CD8-positive, alpha-beta memory T cell (primary cell): ENCODE measurements around the gene TENM4. TPM values are rescaled to one million over a fixed set of nuclear protein-coding genes. Genes with fewer than 3 reads are reported as not detected.

Experiments used
- CTCF ChIA-PET: fragments of 350-600 bp; sonication (Branson Sonifier 250); formaldehyde crosslinking; loops from one replicate; lab custom pipeline; 2021; ENCODE audit warnings: antibody characterized with exemption; lab: Charles Lee
- POLR2A ChIA-PET: fragments of 350-600 bp; sonication (Branson Sonifier 250); formaldehyde crosslinking; loops from one replicate; lab custom pipeline; 2021; ENCODE audit warnings: antibody characterized with exemption; lab: Charles Lee
- DNase-seq, 5 donors: peaks; one replicate each; pipeline versions ENCODE4 v3.0.0 to v3.0.0-alpha.2; 2020 to 2022; ENCODE audit warnings: mixed read lengths in 1 of 5
- H3K27ac ChIP-seq: one replicate; pipeline ENCODE4 v1.7.0; 2013; ENCODE audit warnings: low read depth, mild to moderate bottlenecking, low read length, moderate library complexity
- H3K27me3 ChIP-seq: 2 replicates; pipeline ENCODE4 v1.7.0; 2013; ENCODE audit warnings: low read length, mild to moderate bottlenecking; ENCODE audit not compliant: insufficient read depth, poor library complexity, severe bottlenecking
- H3K36me3 ChIP-seq: 2 replicates; pipeline ENCODE4 v1.7.0; 2013; ENCODE audit warnings: mild to moderate bottlenecking, low read length, moderate library complexity; ENCODE audit not compliant: insufficient read depth
- H3K4me1 ChIP-seq: 2 replicates; pipeline ENCODE4 v1.7.0; 2013; ENCODE audit warnings: mild to moderate bottlenecking, low read length, moderate library complexity; ENCODE audit not compliant: insufficient read depth
- H3K4me3 ChIP-seq: 2 replicates; pipeline ENCODE4 v1.7.0; 2013; ENCODE audit warnings: mild to moderate bottlenecking, low read length
- H3K9me3 ChIP-seq: 2 replicates; pipeline ENCODE4 v1.7.0; 2013; ENCODE audit warnings: mild to moderate bottlenecking, low read length
- H3K27ac Mint-ChIP-seq, 8 donors: one replicate each; pipeline ENCODE4 v1.8.0; 2020 to 2021; ENCODE audit warnings: mixed read lengths in 8 of 8, mild to moderate bottlenecking in 6 of 8, inconsistent platforms in 3 of 8, moderate library complexity in 3 of 8
- H3K27me3 Mint-ChIP-seq, 2 donors: one replicate each; pipeline ENCODE4 v1.8.0; 2020 to 2021; ENCODE audit warnings: mixed read lengths in 2 of 2, mild to moderate bottlenecking in 1 of 2, moderate library complexity in 1 of 2
- H3K36me3 Mint-ChIP-seq, 3 donors: one replicate each; pipeline ENCODE4 v1.8.0; 2020 to 2021; ENCODE audit warnings: mixed read lengths in 3 of 3, inconsistent platforms in 1 of 3, mild to moderate bottlenecking in 1 of 3
- H3K4me1 Mint-ChIP-seq, 3 donors: one replicate each; pipeline ENCODE4 v1.8.0; 2020 to 2021; ENCODE audit warnings: mixed read lengths in 3 of 3, inconsistent platforms in 1 of 3, mild to moderate bottlenecking in 1 of 3
- H3K4me3 Mint-ChIP-seq, 7 donors: one replicate each; pipeline ENCODE4 v1.8.0; 2020 to 2021; ENCODE audit warnings: mixed read lengths in 7 of 7, mild to moderate bottlenecking in 6 of 7, moderate library complexity in 4 of 7, inconsistent platforms in 2 of 7
- H3K9me3 Mint-ChIP-seq, 5 donors: one replicate each; pipeline ENCODE4 v1.8.0; 2020 to 2022; ENCODE audit warnings: mixed read lengths in 5 of 5, mild to moderate bottlenecking in 3 of 5, moderate library complexity in 2 of 5, inconsistent platforms in 1 of 5
- polyA plus RNA-seq: library from polyadenylated mRNA; unstranded; fragments of 300-500 nt; fragmentation: Illumina TruSeq; gene quantifications from one replicate; pipeline ENCODE4 v1.2.3, GENCODE V29; 2021
- total RNA-seq, 2 experiments: library from RNA; stranded (reverse); gene quantifications; one replicate each; pipeline ENCODE4 v1.2.3, GENCODE V29; 2021

TENM4 gene
- total and polyA plus RNA-seq, 3 experiments from 2014 or later: not detected

GRCh38 chr11:78690352-78690987 lies 750.4 kb downstream of the TENM4 start:
- H3K36me3 Mint-ChIP-seq: no peaks in the 10 kb centered on the region
- H3K27me3 ChIP-seq: no peaks in the 10 kb centered on the region
- no peak overlapping the region for H3K27ac ChIP-seq
- ChIA-PET POLR2A (no interaction called here), CTCF (no interaction called here)
- H3K9me3 Mint-ChIP-seq: no peaks in the 10 kb centered on the region
- H3K36me3 ChIP-seq: no peaks in the 10 kb centered on the region
- H3K4me3 ChIP-seq: no peak overlapping the region
- no peak overlapping the region for H3K27ac Mint-ChIP-seq
- DNase-seq: no peak
- H3K9me3 ChIP-seq: no peaks in the 10 kb centered on the region
- no peak overlapping the region for H3K4me3 Mint-ChIP-seq
- no peaks in the 10 kb centered on the region for H3K4me1 Mint-ChIP-seq
- H3K4me1 ChIP-seq: no peaks in the 10 kb centered on the region
- H3K27me3 Mint-ChIP-seq: peaks cover 14 to 24% of the 10 kb centered on the region in 2 donors

GRCh38 chr11:78689585-78690153 lies 751.2 kb downstream of the TENM4 start:
- DNase-seq: no peak
- Histone ChIP-seq H3K27ac (no peak overlapping the region), H3K27me3 (no peaks in the 10 kb centered on the region), H3K4me3 (no peak overlapping the region), H3K9me3 (no peaks in the 10 kb centered on the region), H3K4me1 (no peaks in the 10 kb centered on the region), H3K36me3 (no peaks in the 10 kb centered on the region)
- peaks cover 18 to 27% of the 10 kb centered on the region in 2 donors for H3K27me3 Mint-ChIP-seq
- ChIA-PET POLR2A (no interaction called here), CTCF (no interaction called here)
- no peak overlapping the region for H3K4me3 Mint-ChIP-seq
- peaks cover 0 to 2% (median 0%) of the 10 kb centered on the region in 5 donors for H3K9me3 Mint-ChIP-seq
- no peaks in the 10 kb centered on the region for H3K36me3 Mint-ChIP-seq
- no peak overlapping the region for H3K27ac Mint-ChIP-seq
- no peaks in the 10 kb centered on the region for H3K4me1 Mint-ChIP-seq

- Mint-ChIP-seq H3K27ac (no peak overlapping the region), H3K27me3 (peaks cover 12 to 27% of the 10 kb centered on the region in 2 donors), H3K4me3 (no peak overlapping the region), H3K36me3 (no peaks in the 10 kb centered on the region), H3K4me1 (no peaks in the 10 kb centered on the region), H3K9me3 (peaks cover 0 to 2% (median 0%) of the 10 kb centered on the region in 5 donors)
- no peaks in the 10 kb centered on the region for H3K36me3 ChIP-seq
- POLR2A ChIA-PET: no interaction called here
- no peak overlapping the region for H3K27ac ChIP-seq
- no peaks in the 10 kb centered on the region for H3K4me1 ChIP-seq
- H3K9me3 ChIP-seq: no peaks in the 10 kb centered on the region
- CTCF ChIA-PET: no interaction called here
- no peak overlapping the region for H3K4me3 ChIP-seq
- H3K27me3 ChIP-seq: no peaks in the 10 kb centered on the region
- no peak for DNase-seq
Measured at GRCh38 chr11:78689101-78689500, 751.7 kb downstream of the TENM4 start.

- H3K36me3 Mint-ChIP-seq: peaks cover 0 to 3% (median 0%) of the 10 kb centered on the region in 3 donors
- no peaks in the 10 kb centered on the region for H3K4me1 ChIP-seq
- no peak overlapping the region for H3K27ac ChIP-seq
- no peak overlapping the region for H3K4me3 Mint-ChIP-seq
- H3K27me3 Mint-ChIP-seq: peaks cover 11 to 31% of the 10 kb centered on the region in 2 donors
- no peaks in the 10 kb centered on the region for H3K27me3 ChIP-seq
- H3K9me3 Mint-ChIP-seq: peaks cover 0 to 6% (median 0%) of the 10 kb centered on the region in 5 donors
- no peaks in the 10 kb centered on the region for H3K9me3 ChIP-seq
- DNase-seq: no peak
- H3K27ac Mint-ChIP-seq: no peak overlapping the region
- no peaks in the 10 kb centered on the region for H3K36me3 ChIP-seq
- no peaks in the 10 kb centered on the region for H3K4me1 Mint-ChIP-seq
- CTCF ChIA-PET: no interaction called here
- POLR2A ChIA-PET: no interaction called here
- no peak overlapping the region for H3K4me3 ChIP-seq
Measured at GRCh38 chr11:78688460-78688859, 752.4 kb downstream of the TENM4 start.

- H3K36me3 ChIP-seq: no peaks in the 10 kb centered on the region
- Mint-ChIP-seq H3K27me3 (peaks cover 6 to 24% of the 10 kb centered on the region in 2 donors), H3K4me3 (no peak overlapping the region), H3K36me3 (peaks cover 0 to 3% (median 0%) of the 10 kb centered on the region in 3 donors), H3K4me1 (no peaks in the 10 kb centered on the region), H3K27ac (no peak overlapping the region), H3K9me3 (peaks cover 0 to 6% (median 0%) of the 10 kb centered on the region in 5 donors)
- DNase-seq: no peak
- H3K27ac ChIP-seq: no peak overlapping the region
- H3K9me3 ChIP-seq: no peaks in the 10 kb centered on the region
- CTCF ChIA-PET: interaction anchor here (1.0 kb wide), 1 partner anchor 40 kb away, joined by 3 read pairs; no protein-coding TSS in a partner anchor
- no peak overlapping the region for H3K4me3 ChIP-seq
- no peaks in the 10 kb centered on the region for H3K4me1 ChIP-seq
- H3K27me3 ChIP-seq: no peaks in the 10 kb centered on the region
- POLR2A ChIA-PET: no interaction called here
Measured at GRCh38 chr11:78685156-78685555, 755.7 kb downstream of the TENM4 start.

- no peak overlapping the region for H3K4me3 Mint-ChIP-seq
- peaks cover 4 to 24% of the 10 kb centered on the region in 2 donors for H3K27me3 Mint-ChIP-seq
- no peak for DNase-seq
- no peak overlapping the region for H3K27ac Mint-ChIP-seq
- POLR2A ChIA-PET: no interaction called here
- no peaks in the 10 kb centered on the region for H3K36me3 ChIP-seq
- no peak overlapping the region for H3K27ac ChIP-seq
- CTCF ChIA-PET: interaction anchor here (1.0 kb wide), 1 partner anchor 39 kb away, joined by 3 read pairs; no protein-coding TSS in a partner anchor
- no peaks in the 10 kb centered on the region for H3K4me1 Mint-ChIP-seq
- no peaks in the 10 kb centered on the region for H3K4me1 ChIP-seq
- H3K9me3 ChIP-seq: no peaks in the 10 kb centered on the region
- H3K4me3 ChIP-seq: no peak overlapping the region
- peaks cover 0 to 6% (median 0%) of the 10 kb centered on the region in 5 donors for H3K9me3 Mint-ChIP-seq
- H3K27me3 ChIP-seq: no peaks in the 10 kb centered on the region
- peaks cover 0 to 3% (median 0%) of the 10 kb centered on the region in 3 donors for H3K36me3 Mint-ChIP-seq
Measured at GRCh38 chr11:78684377-78684776, 756.5 kb downstream of the TENM4 start.

- POLR2A ChIA-PET: no interaction called here
- no peak overlapping the region for H3K27ac Mint-ChIP-seq
- no peak for DNase-seq
- H3K27me3 ChIP-seq: no peaks in the 10 kb centered on the region
- no peaks in the 10 kb centered on the region for H3K4me1 ChIP-seq
- H3K9me3 ChIP-seq: no peaks in the 10 kb centered on the region
- H3K4me3 Mint-ChIP-seq: no peak overlapping the region
- peaks cover 0 to 6% (median 0%) of the 10 kb centered on the region in 5 donors for H3K9me3 Mint-ChIP-seq
- no peak overlapping the region for H3K27ac ChIP-seq
- no peaks in the 10 kb centered on the region for H3K36me3 ChIP-seq
- CTCF ChIA-PET: no interaction called here
- H3K4me3 ChIP-seq: no peak overlapping the region
- H3K36me3 Mint-ChIP-seq: peaks cover 0 to 3% (median 0%) of the 10 kb centered on the region in 3 donors
- H3K4me1 Mint-ChIP-seq: no peaks in the 10 kb centered on the region
- H3K27me3 Mint-ChIP-seq: peaks cover 4 to 24% of the 10 kb centered on the region in 2 donors
Measured at GRCh38 chr11:78683774-78684173, 757.1 kb downstream of the TENM4 start.

GRCh38 chr11:78676026-78676557 lies 764.7 kb downstream of the TENM4 start:
- H3K4me1 ChIP-seq: no peaks in the 10 kb centered on the region
- no peak overlapping the region for H3K27ac Mint-ChIP-seq
- H3K27me3 Mint-ChIP-seq: no peaks in the 10 kb centered on the region
- H3K9me3 Mint-ChIP-seq: no peaks in the 10 kb centered on the region
- ChIA-PET POLR2A (no interaction called here), CTCF (interaction anchor here (1.1 to 1.8 kb wide), 2 partner anchors 30 to 31 kb away, joined by 3 to 4 read pairs; no protein-coding TSS in a partner anchor)
- no peak overlapping the region for H3K4me3 ChIP-seq
- no peaks in the 10 kb centered on the region for H3K27me3 ChIP-seq
- H3K4me3 Mint-ChIP-seq: no peak overlapping the region
- no peaks in the 10 kb centered on the region for H3K36me3 ChIP-seq
- H3K4me1 Mint-ChIP-seq: no peaks in the 10 kb centered on the region
- H3K27ac ChIP-seq: no peak overlapping the region
- no peaks in the 10 kb centered on the region for H3K9me3 ChIP-seq
- H3K36me3 Mint-ChIP-seq: no peaks in the 10 kb centered on the region
- DNase-seq: no peak
